Measurements from ENCODE around the gene NEK6.

DNA sequence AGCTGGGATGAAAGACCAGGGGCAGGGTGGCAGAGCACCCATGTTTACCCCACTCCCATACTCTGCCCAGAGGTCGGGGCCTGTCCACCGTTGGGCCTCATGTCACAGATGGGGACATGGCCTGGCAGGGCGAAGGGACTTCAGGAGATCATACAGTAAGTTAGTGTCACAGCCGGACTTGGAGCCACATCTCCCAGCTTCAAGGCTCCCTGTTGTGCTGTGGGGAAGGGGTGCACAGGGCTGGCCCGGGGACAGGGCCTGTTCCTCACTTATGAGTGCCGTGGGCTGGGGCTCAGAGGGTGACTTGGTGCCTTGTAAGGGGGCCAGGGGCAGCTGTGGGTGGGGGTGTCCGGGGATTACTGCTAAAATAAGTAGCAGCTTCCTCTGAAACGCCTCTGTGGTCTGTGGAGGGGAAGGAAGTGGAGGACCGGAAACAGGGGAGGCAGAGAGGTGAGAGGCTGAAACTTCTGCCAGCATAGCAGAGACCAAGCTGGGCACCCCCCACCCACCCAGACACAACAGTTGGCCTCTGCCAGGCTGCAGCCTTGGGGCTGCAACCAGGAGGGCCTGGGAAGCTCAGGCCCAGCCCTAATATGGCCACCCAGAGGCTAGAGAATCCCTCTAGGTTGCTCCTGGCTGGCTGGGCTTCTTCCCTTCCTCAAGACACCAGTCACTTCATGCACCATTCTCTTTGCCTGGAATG is 41.1 kb upstream of the NEK6 start:
- TF ChIP-seq, protein P1, sequence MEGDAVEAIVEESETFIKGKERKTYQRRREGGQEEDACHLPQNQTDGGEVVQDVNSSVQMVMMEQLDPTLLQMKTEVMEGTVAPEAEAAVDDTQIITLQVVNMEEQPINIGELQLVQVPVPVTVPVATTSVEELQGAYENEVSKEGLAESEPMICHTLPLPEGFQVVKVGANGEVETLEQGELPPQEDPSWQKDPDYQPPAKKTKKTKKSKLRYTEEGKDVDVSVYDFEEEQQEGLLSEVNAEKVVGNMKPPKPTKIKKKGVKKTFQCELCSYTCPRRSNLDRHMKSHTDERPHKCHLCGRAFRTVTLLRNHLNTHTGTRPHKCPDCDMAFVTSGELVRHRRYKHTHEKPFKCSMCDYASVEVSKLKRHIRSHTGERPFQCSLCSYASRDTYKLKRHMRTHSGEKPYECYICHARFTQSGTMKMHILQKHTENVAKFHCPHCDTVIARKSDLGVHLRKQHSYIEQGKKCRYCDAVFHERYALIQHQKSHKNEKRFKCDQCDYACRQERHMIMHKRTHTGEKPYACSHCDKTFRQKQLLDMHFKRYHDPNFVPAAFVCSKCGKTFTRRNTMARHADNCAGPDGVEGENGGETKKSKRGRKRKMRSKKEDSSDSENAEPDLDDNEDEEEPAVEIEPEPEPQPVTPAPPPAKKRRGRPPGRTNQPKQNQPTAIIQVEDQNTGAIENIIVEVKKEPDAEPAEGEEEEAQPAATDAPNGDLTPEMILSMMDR (IDR thresholded peaks at IDR 0.05; ENCODE audit: low read depth, low read length) = no peak
- TF ChIP-seq EZH2phosphoT487 (IDR thresholded peaks at IDR 0.05; ENCODE audit: low read depth) = no peak
